A673 (cell line): Measurements from ENCODE around the gene SHISA7.

Experiments
- CTCF ChIP-seq: fragments of 300-800, 200-600 bp; sonication (generic); conservative IDR thresholded peaks from 2 replicates; pipeline ENCODE4 v1.5.1; 2017; ENCODE audit warnings: low read depth, mild to moderate bottlenecking, antibody characterized with exemption, low read length, moderate library complexity, mixed read lengths
- EZH2 ChIP-seq: fragments of 200-600 bp; sonication (generic); IDR thresholded peaks from 2 replicates; pipeline ENCODE4 v1.6.1; 2017; ENCODE audit warnings: borderline replicate concordance, low read depth, mild to moderate bottlenecking, mixed read lengths, antibody characterized with exemption, low read length; ENCODE audit not compliant: poor library complexity, severe bottlenecking

GRCh38 chr19:55491546-55492360 lies 48.7 kb upstream of the SHISA7 start:
- no peak for TF ChIP-seq CTCF
- no peak for TF ChIP-seq EZH2
